CD8-positive, alpha-beta memory T cell (primary cell): ENCODE data around the gene DDX47. TPM values are rescaled to one million over a fixed set of nuclear protein-coding genes. Genes with fewer than 3 reads are reported as not detected.

ENCODE experiments used
- CTCF ChIA-PET: fragments of 350-600 bp; sonication (Branson Sonifier 250); formaldehyde crosslinking; loops from one replicate; lab custom pipeline; 2021; ENCODE audit warnings: antibody characterized with exemption; lab: Charles Lee
- POLR2A ChIA-PET: fragments of 350-600 bp; sonication (Branson Sonifier 250); formaldehyde crosslinking; loops from one replicate; lab custom pipeline; 2021; ENCODE audit warnings: antibody characterized with exemption; lab: Charles Lee
- DNase-seq, 5 donors: peaks; one replicate each; pipeline versions ENCODE4 v3.0.0 to v3.0.0-alpha.2; 2020 to 2022; ENCODE audit warnings: mixed read lengths in 1 of 5
- H3K27ac ChIP-seq: one replicate; pipeline ENCODE4 v1.7.0; 2013; ENCODE audit warnings: low read depth, mild to moderate bottlenecking, low read length, moderate library complexity
- H3K27me3 ChIP-seq: 2 replicates; pipeline ENCODE4 v1.7.0; 2013; ENCODE audit warnings: low read length, mild to moderate bottlenecking; ENCODE audit not compliant: insufficient read depth, poor library complexity, severe bottlenecking
- H3K36me3 ChIP-seq: 2 replicates; pipeline ENCODE4 v1.7.0; 2013; ENCODE audit warnings: mild to moderate bottlenecking, low read length, moderate library complexity; ENCODE audit not compliant: insufficient read depth
- H3K4me1 ChIP-seq: 2 replicates; pipeline ENCODE4 v1.7.0; 2013; ENCODE audit warnings: mild to moderate bottlenecking, low read length, moderate library complexity; ENCODE audit not compliant: insufficient read depth
- H3K4me3 ChIP-seq: 2 replicates; pipeline ENCODE4 v1.7.0; 2013; ENCODE audit warnings: mild to moderate bottlenecking, low read length
- H3K9me3 ChIP-seq: 2 replicates; pipeline ENCODE4 v1.7.0; 2013; ENCODE audit warnings: mild to moderate bottlenecking, low read length
- H3K27ac Mint-ChIP-seq, 8 donors: one replicate each; pipeline ENCODE4 v1.8.0; 2020 to 2021; ENCODE audit warnings: mixed read lengths in 8 of 8, mild to moderate bottlenecking in 6 of 8, inconsistent platforms in 3 of 8, moderate library complexity in 3 of 8
- H3K27me3 Mint-ChIP-seq, 2 donors: one replicate each; pipeline ENCODE4 v1.8.0; 2020 to 2021; ENCODE audit warnings: mixed read lengths in 2 of 2, mild to moderate bottlenecking in 1 of 2, moderate library complexity in 1 of 2
- H3K36me3 Mint-ChIP-seq, 3 donors: one replicate each; pipeline ENCODE4 v1.8.0; 2020 to 2021; ENCODE audit warnings: mixed read lengths in 3 of 3, inconsistent platforms in 1 of 3, mild to moderate bottlenecking in 1 of 3
- H3K4me1 Mint-ChIP-seq, 3 donors: one replicate each; pipeline ENCODE4 v1.8.0; 2020 to 2021; ENCODE audit warnings: mixed read lengths in 3 of 3, inconsistent platforms in 1 of 3, mild to moderate bottlenecking in 1 of 3
- H3K4me3 Mint-ChIP-seq, 7 donors: one replicate each; pipeline ENCODE4 v1.8.0; 2020 to 2021; ENCODE audit warnings: mixed read lengths in 7 of 7, mild to moderate bottlenecking in 6 of 7, moderate library complexity in 4 of 7, inconsistent platforms in 2 of 7
- H3K9me3 Mint-ChIP-seq, 5 donors: one replicate each; pipeline ENCODE4 v1.8.0; 2020 to 2022; ENCODE audit warnings: mixed read lengths in 5 of 5, mild to moderate bottlenecking in 3 of 5, moderate library complexity in 2 of 5, inconsistent platforms in 1 of 5
- polyA plus RNA-seq: library from polyadenylated mRNA; unstranded; fragments of 300-500 nt; fragmentation: Illumina TruSeq; gene quantifications from one replicate; pipeline ENCODE4 v1.2.3, GENCODE V29; 2021
- total RNA-seq, 2 experiments: library from RNA; stranded (reverse); gene quantifications; one replicate each; pipeline ENCODE4 v1.2.3, GENCODE V29; 2021

DDX47 gene
- total RNA-seq (100 to 1,000 TPM; 105 to 106 TPM), polyA plus RNA-seq (64.5 TPM)

GRCh38 chr12:12813120-12814101 is at the start of gene DDX47:
TSS of gene DDX47 (plus strand) at chr12:12813346. CDS start at chr12:12813368, 22 bp downstream.
- H3K27me3 Mint-ChIP-seq: no peaks in the 10 kb centered on the region
- POLR2A ChIA-PET: interaction anchor here (0.6 to 1.4 kb wide), 4 partner anchors 24 to 457 kb away, joined by 3 to 4 read pairs (median 3); partner anchors contain the start of gene BORCS5
- H3K27ac Mint-ChIP-seq: peak within 1 kb of the TSS; percentile 76 to 100 (median 98)
- no peaks in the 10 kb centered on the region for H3K9me3 Mint-ChIP-seq
- H3K27me3 ChIP-seq: no peaks in the 10 kb centered on the region
- CTCF ChIA-PET: interaction anchor here (0.8 to 3.1 kb wide), 8 partner anchors 10 to 442 kb away, joined by 3 to 31 read pairs (median 4); partner anchors contain the start of gene APOLD1
- DNase-seq: peak; percentile 92 to 97 (median 95)
- peaks cover 49% of the 10 kb centered on the region for H3K4me1 ChIP-seq
- no peaks in the 10 kb centered on the region for H3K36me3 ChIP-seq
- H3K4me1 Mint-ChIP-seq: peaks cover 50 to 68% (median 62%) of the 10 kb centered on the region in 3 donors
- no peaks in the 10 kb centered on the region for H3K9me3 ChIP-seq
- H3K27ac ChIP-seq: peak within 1 kb of the TSS; percentile 81
- H3K36me3 Mint-ChIP-seq: peaks cover 5 to 44% (median 13%) of the 10 kb centered on the region in 3 donors
- peak within 1 kb of the TSS; percentile 99 for H3K4me3 ChIP-seq
- peak within 1 kb of the TSS; percentile 87 to 100 (median 94) for H3K4me3 Mint-ChIP-seq

- no peak overlapping the region for H3K27ac Mint-ChIP-seq
- no peaks in the 10 kb centered on the region for H3K36me3 ChIP-seq
- POLR2A ChIA-PET: no interaction called here
- H3K9me3 ChIP-seq: peaks cover 4% of the 10 kb centered on the region
- CTCF ChIA-PET: no interaction called here
- H3K27ac ChIP-seq: no peak overlapping the region
- H3K36me3 Mint-ChIP-seq: peaks cover 2 to 14% (median 6%) of the 10 kb centered on the region in 3 donors
- H3K9me3 Mint-ChIP-seq: peaks cover 0 to 5% (median 3%) of the 10 kb centered on the region in 5 donors
- no peaks in the 10 kb centered on the region for H3K27me3 ChIP-seq
- H3K27me3 Mint-ChIP-seq: peaks cover 0 to 2% of the 10 kb centered on the region in 2 donors
- H3K4me1 Mint-ChIP-seq: peaks cover 0 to 4% (median 0%) of the 10 kb centered on the region in 3 donors
- no peaks in the 10 kb centered on the region for H3K4me1 ChIP-seq
- no peak for DNase-seq
- no peak overlapping the region for H3K4me3 ChIP-seq
- H3K4me3 Mint-ChIP-seq: no peak overlapping the region
These were observed 48.3 kb upstream of the DDX47 start for GRCh38 chr12:12764824-12765223.

- no peaks in the 10 kb centered on the region for H3K4me1 Mint-ChIP-seq
- Histone ChIP-seq H3K27ac (no peak overlapping the region), H3K4me3 (no peak overlapping the region), H3K27me3 (no peaks in the 10 kb centered on the region), H3K36me3 (no peaks in the 10 kb centered on the region), H3K9me3 (peaks cover 4% of the 10 kb centered on the region), H3K4me1 (no peaks in the 10 kb centered on the region)
- ChIA-PET POLR2A (no interaction called here), CTCF (no interaction called here)
- H3K9me3 Mint-ChIP-seq: peaks cover 11 to 16% (median 14%) of the 10 kb centered on the region in 5 donors
- no peak overlapping the region for H3K4me3 Mint-ChIP-seq
- no peak overlapping the region for H3K27ac Mint-ChIP-seq
- H3K27me3 Mint-ChIP-seq: peaks cover 0 to 4% of the 10 kb centered on the region in 2 donors
- H3K36me3 Mint-ChIP-seq: peaks cover 2 to 19% (median 7%) of the 10 kb centered on the region in 3 donors
- DNase-seq: no peak
These were observed 42.9 kb upstream of the DDX47 start for GRCh38 chr12:12770262-12770661.

- Histone ChIP-seq H3K36me3 (no peaks in the 10 kb centered on the region), H3K4me1 (no peaks in the 10 kb centered on the region), H3K27ac (no peak overlapping the region), H3K27me3 (no peaks in the 10 kb centered on the region), H3K9me3 (peaks cover 1% of the 10 kb centered on the region), H3K4me3 (no peak overlapping the region)
- Mint-ChIP-seq H3K4me3 (no peak overlapping the region), H3K27me3 (peaks cover 0 to 4% of the 10 kb centered on the region in 2 donors), H3K4me1 (no peaks in the 10 kb centered on the region), H3K27ac (peak overlapping the region in 1 of 8 donors; percentile 56), H3K9me3 (peaks cover 7 to 14% (median 10%) of the 10 kb centered on the region in 5 donors), H3K36me3 (peaks cover 1 to 13% (median 1%) of the 10 kb centered on the region in 3 donors)
- ChIA-PET POLR2A (no interaction called here), CTCF (no interaction called here)
- DNase-seq: no peak
These were observed 38.4 kb upstream of the DDX47 start for GRCh38 chr12:12774791-12775190.

- ChIA-PET POLR2A (no interaction called here), CTCF (no interaction called here)
- H3K4me3 Mint-ChIP-seq: no peak overlapping the region
- H3K4me1 Mint-ChIP-seq: no peaks in the 10 kb centered on the region
- no peaks in the 10 kb centered on the region for H3K36me3 ChIP-seq
- no peaks in the 10 kb centered on the region for H3K9me3 ChIP-seq
- no peaks in the 10 kb centered on the region for H3K4me1 ChIP-seq
- H3K27ac ChIP-seq: no peak overlapping the region
- H3K4me3 ChIP-seq: no peak overlapping the region
- peaks cover 0 to 7% (median 3%) of the 10 kb centered on the region in 5 donors for H3K9me3 Mint-ChIP-seq
- peaks cover 0 to 4% (median 0%) of the 10 kb centered on the region in 3 donors for H3K36me3 Mint-ChIP-seq
- no peak for DNase-seq
- peaks cover 0 to 1% of the 10 kb centered on the region in 2 donors for H3K27me3 Mint-ChIP-seq
- H3K27me3 ChIP-seq: no peaks in the 10 kb centered on the region
- no peak overlapping the region for H3K27ac Mint-ChIP-seq
These were observed 36.9 kb upstream of the DDX47 start for GRCh38 chr12:12776261-12776660.

GRCh38 chr12:12777092-12777491 is 36.1 kb upstream of the DDX47 start:
- POLR2A ChIA-PET: no interaction called here
- Histone ChIP-seq H3K36me3 (no peaks in the 10 kb centered on the region), H3K9me3 (no peaks in the 10 kb centered on the region), H3K27ac (no peak overlapping the region), H3K27me3 (no peaks in the 10 kb centered on the region), H3K4me1 (no peaks in the 10 kb centered on the region), H3K4me3 (no peak overlapping the region)
- peaks cover 0 to 4% (median 0%) of the 10 kb centered on the region in 5 donors for H3K9me3 Mint-ChIP-seq
- H3K36me3 Mint-ChIP-seq: peaks cover 0 to 3% (median 0%) of the 10 kb centered on the region in 3 donors
- no peaks in the 10 kb centered on the region for H3K4me1 Mint-ChIP-seq
- DNase-seq: no peak
- no peak overlapping the region for H3K4me3 Mint-ChIP-seq
- no peak overlapping the region for H3K27ac Mint-ChIP-seq
- H3K27me3 Mint-ChIP-seq: peaks cover 0 to 1% of the 10 kb centered on the region in 2 donors
- CTCF ChIA-PET: no interaction called here

- H3K4me1 ChIP-seq: no peaks in the 10 kb centered on the region
- H3K36me3 ChIP-seq: no peaks in the 10 kb centered on the region
- POLR2A ChIA-PET: no interaction called here
- peaks cover 0 to 3% (median 0%) of the 10 kb centered on the region in 5 donors for H3K9me3 Mint-ChIP-seq
- no peak overlapping the region for H3K4me3 ChIP-seq
- H3K27ac Mint-ChIP-seq: no peak overlapping the region
- CTCF ChIA-PET: interaction anchor here (1.1 to 1.8 kb wide), 2 partner anchors 9 to 10 kb away, joined by 3 to 6 read pairs; no protein-coding TSS in a partner anchor
- H3K4me1 Mint-ChIP-seq: no peaks in the 10 kb centered on the region
- H3K36me3 Mint-ChIP-seq: peaks cover 0 to 4% (median 0%) of the 10 kb centered on the region in 3 donors
- H3K27me3 ChIP-seq: no peaks in the 10 kb centered on the region
- peaks cover 3% of the 10 kb centered on the region in 2 donors for H3K27me3 Mint-ChIP-seq
- H3K4me3 Mint-ChIP-seq: no peak overlapping the region
- H3K27ac ChIP-seq: no peak overlapping the region
- H3K9me3 ChIP-seq: no peaks in the 10 kb centered on the region
- no peak for DNase-seq
These were observed 34.1 kb upstream of the DDX47 start for GRCh38 chr12:12779007-12779406.

- Histone ChIP-seq H3K27me3 (no peaks in the 10 kb centered on the region), H3K36me3 (no peaks in the 10 kb centered on the region), H3K9me3 (no peaks in the 10 kb centered on the region), H3K4me1 (no peaks in the 10 kb centered on the region), H3K4me3 (no peak overlapping the region), H3K27ac (no peak overlapping the region)
- Mint-ChIP-seq H3K27me3 (peaks cover 3% of the 10 kb centered on the region in 2 donors), H3K4me3 (no peak overlapping the region), H3K36me3 (peaks cover 0 to 4% (median 0%) of the 10 kb centered on the region in 3 donors), H3K27ac (no peak overlapping the region), H3K4me1 (no peaks in the 10 kb centered on the region), H3K9me3 (peaks cover 0 to 3% (median 0%) of the 10 kb centered on the region in 5 donors)
- ChIA-PET POLR2A (no interaction called here), CTCF (interaction anchor here (1.8 kb wide), 1 partner anchor 8 kb away, joined by 6 read pairs; no protein-coding TSS in a partner anchor)
- no peak for DNase-seq
These were observed 33.6 kb upstream of the DDX47 start for GRCh38 chr12:12779529-12779928.
